Measurements from ENCODE around the gene PACS2.

Gene PACS2

DNA sequence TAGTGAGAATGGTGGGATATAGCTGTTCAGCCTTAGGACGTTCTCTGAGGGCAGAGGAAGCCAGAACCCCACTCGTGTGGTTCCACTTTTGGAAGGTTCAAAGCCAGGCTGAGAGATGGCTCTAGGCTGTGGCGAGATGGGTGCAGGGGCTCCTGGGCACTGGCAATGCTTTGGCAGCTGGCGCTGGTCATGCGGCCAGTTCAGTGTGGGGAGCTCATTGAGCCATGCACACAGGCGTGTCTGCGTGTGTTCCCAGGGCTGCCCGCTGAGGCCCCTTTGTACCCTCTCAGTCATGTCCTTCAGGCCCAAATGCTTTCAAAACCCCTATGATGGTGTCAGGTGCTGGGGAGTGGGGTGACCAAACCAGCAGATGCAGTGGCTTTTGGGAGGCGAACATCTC, 85.5 kb downstream of the PACS2 start:
- Histone ChIP-seq H3K27ac (replicated peaks) (no peak overlapping the region), H3K27me3 (ENCODE audit: insufficient read depth, poor library complexity, severe bottlenecking) (no peaks in the 10 kb centered on the region), H3K4me3 (replicated peaks; ENCODE audit: insufficient read depth, low read length) (no peak overlapping the region)
- no peak for DNase-seq (ENCODE audit: low read depth in 1 of 2, low spot score in 1 of 2)
- TF ChIP-seq SPI1 (IDR thresholded peaks at IDR 0.05; ENCODE audit: borderline replicate concordance, low read depth) (no peak), GABPA (IDR thresholded peaks at IDR 0.05; ENCODE audit: low read depth) (no peak), POLR2AphosphoS5 (IDR thresholded peaks at IDR 0.05; ENCODE audit: low read depth) (no peak)
- TF ChIP-seq, protein P1, sequence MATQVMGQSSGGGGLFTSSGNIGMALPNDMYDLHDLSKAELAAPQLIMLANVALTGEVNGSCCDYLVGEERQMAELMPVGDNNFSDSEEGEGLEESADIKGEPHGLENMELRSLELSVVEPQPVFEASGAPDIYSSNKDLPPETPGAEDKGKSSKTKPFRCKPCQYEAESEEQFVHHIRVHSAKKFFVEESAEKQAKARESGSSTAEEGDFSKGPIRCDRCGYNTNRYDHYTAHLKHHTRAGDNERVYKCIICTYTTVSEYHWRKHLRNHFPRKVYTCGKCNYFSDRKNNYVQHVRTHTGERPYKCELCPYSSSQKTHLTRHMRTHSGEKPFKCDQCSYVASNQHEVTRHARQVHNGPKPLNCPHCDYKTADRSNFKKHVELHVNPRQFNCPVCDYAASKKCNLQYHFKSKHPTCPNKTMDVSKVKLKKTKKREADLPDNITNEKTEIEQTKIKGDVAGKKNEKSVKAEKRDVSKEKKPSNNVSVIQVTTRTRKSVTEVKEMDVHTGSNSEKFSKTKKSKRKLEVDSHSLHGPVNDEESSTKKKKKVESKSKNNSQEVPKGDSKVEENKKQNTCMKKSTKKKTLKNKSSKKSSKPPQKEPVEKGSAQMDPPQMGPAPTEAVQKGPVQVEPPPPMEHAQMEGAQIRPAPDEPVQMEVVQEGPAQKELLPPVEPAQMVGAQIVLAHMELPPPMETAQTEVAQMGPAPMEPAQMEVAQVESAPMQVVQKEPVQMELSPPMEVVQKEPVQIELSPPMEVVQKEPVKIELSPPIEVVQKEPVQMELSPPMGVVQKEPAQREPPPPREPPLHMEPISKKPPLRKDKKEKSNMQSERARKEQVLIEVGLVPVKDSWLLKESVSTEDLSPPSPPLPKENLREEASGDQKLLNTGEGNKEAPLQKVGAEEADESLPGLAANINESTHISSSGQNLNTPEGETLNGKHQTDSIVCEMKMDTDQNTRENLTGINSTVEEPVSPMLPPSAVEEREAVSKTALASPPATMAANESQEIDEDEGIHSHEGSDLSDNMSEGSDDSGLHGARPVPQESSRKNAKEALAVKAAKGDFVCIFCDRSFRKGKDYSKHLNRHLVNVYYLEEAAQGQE (IDR thresholded peaks at IDR 0.05; ENCODE audit: insufficient replicate concordance, low read depth), result no peak
- TF ChIP-seq, protein P2, sequence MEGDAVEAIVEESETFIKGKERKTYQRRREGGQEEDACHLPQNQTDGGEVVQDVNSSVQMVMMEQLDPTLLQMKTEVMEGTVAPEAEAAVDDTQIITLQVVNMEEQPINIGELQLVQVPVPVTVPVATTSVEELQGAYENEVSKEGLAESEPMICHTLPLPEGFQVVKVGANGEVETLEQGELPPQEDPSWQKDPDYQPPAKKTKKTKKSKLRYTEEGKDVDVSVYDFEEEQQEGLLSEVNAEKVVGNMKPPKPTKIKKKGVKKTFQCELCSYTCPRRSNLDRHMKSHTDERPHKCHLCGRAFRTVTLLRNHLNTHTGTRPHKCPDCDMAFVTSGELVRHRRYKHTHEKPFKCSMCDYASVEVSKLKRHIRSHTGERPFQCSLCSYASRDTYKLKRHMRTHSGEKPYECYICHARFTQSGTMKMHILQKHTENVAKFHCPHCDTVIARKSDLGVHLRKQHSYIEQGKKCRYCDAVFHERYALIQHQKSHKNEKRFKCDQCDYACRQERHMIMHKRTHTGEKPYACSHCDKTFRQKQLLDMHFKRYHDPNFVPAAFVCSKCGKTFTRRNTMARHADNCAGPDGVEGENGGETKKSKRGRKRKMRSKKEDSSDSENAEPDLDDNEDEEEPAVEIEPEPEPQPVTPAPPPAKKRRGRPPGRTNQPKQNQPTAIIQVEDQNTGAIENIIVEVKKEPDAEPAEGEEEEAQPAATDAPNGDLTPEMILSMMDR (IDR thresholded peaks at IDR 0.05; ENCODE audit: insufficient read depth, low read length), result no peak

DNA sequence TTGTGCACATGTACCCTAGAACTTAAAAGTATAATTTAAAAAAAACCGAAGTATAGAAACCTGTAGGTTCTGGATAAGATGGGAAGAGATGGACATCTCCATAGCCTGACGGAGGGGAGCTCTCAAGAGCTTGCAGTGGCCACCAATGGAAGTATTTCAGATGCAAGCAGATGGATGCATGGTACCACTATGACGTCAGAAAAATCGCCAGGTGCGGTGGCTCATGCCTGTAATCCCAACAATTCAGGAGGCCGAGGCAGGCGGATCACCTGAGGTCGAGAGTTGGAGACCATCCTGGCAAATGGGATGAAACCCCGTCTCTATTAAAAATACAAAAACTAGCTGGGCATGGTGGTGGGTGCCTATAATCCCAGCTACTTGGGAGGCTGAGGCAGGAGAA, 87.2 kb downstream of the PACS2 start:
- no peaks in the 10 kb centered on the region for H3K27me3 ChIP-seq (ENCODE audit: insufficient read depth, poor library complexity, severe bottlenecking)
- H3K4me3 ChIP-seq (replicated peaks; ENCODE audit: insufficient read depth, low read length), result no peak overlapping the region
- H3K27ac ChIP-seq (replicated peaks), result no peak overlapping the region
- no peak for DNase-seq (ENCODE audit: low read depth in 1 of 2, low spot score in 1 of 2)
- no peak for TF ChIP-seq SPI1 (IDR thresholded peaks at IDR 0.05; ENCODE audit: borderline replicate concordance, low read depth)
- TF ChIP-seq, protein P1 (IDR thresholded peaks at IDR 0.05; ENCODE audit: insufficient replicate concordance, low read depth), result no peak
- no peak for TF ChIP-seq POLR2AphosphoS5 (IDR thresholded peaks at IDR 0.05; ENCODE audit: low read depth)
- TF ChIP-seq, protein P2 (IDR thresholded peaks at IDR 0.05; ENCODE audit: insufficient read depth, low read length), result no peak
- no peak for TF ChIP-seq GABPA (IDR thresholded peaks at IDR 0.05; ENCODE audit: low read depth)

DNA sequence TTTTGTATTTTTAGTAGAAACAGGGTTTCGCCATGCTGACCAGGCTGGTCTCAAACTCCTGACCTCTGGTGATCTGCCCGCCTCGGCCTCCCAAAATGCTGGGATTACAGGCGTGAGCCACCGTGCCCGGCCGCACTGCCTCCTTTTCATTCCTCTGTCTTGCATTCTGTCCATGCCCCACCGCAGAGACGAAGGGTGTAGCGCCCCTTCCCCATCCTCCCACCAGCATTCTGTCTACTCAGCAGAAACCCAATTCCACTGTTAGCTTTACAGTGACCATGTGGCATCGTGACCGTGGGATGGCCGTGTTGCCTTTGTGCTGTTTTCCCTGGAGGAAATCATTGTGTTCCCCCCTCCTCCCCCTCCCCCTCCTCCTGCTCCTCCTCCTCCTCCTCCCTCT, 94.0 kb downstream of the PACS2 start:
- Histone ChIP-seq H3K27me3 (ENCODE audit: insufficient read depth, poor library complexity, severe bottlenecking) (peaks cover 12% of the 10 kb centered on the region), H3K4me3 (replicated peaks; ENCODE audit: insufficient read depth, low read length) (no peak overlapping the region), H3K27ac (replicated peaks) (no peak overlapping the region)
- DNase-seq (ENCODE audit: low read depth in 1 of 2, low spot score in 1 of 2), result no peak
- no peak for TF ChIP-seq GABPA (IDR thresholded peaks at IDR 0.05; ENCODE audit: low read depth)
- TF ChIP-seq SPI1 (IDR thresholded peaks at IDR 0.05; ENCODE audit: borderline replicate concordance, low read depth), result no peak
- TF ChIP-seq, protein P1 (IDR thresholded peaks at IDR 0.05; ENCODE audit: insufficient replicate concordance, low read depth), result no peak
- TF ChIP-seq POLR2AphosphoS5 (IDR thresholded peaks at IDR 0.05; ENCODE audit: low read depth), result no peak
- TF ChIP-seq, protein P2 (IDR thresholded peaks at IDR 0.05; ENCODE audit: insufficient read depth, low read length), result no peak

All from HL-60 (cell line).